ENCODE results near the gene NYNRIN. TPM values are rescaled to one million over a fixed set of nuclear protein-coding genes. Genes with fewer than 3 reads are reported as not detected.

NYNRIN gene
- 0.22 to 0.50 TPM (median 0.36 TPM) in 5 replicates for total RNA-seq (2022; extraction: Qiagen RNA extraction)

GRCh38 chr14:24398653-24399446, at the start of gene NYNRIN:
NYNRIN (plus strand) TSS chr14:24399003; CDS start chr14:24399247, 244 bp downstream.

GRCh38 chr14:24367514-24368211, 31.1 kb upstream of the NYNRIN start, which contains the start of gene NFATC4:
NFATC4 (plus strand) TSS chr14:24368184; CDS start chr14:24368341, 157 bp downstream.

DNA sequence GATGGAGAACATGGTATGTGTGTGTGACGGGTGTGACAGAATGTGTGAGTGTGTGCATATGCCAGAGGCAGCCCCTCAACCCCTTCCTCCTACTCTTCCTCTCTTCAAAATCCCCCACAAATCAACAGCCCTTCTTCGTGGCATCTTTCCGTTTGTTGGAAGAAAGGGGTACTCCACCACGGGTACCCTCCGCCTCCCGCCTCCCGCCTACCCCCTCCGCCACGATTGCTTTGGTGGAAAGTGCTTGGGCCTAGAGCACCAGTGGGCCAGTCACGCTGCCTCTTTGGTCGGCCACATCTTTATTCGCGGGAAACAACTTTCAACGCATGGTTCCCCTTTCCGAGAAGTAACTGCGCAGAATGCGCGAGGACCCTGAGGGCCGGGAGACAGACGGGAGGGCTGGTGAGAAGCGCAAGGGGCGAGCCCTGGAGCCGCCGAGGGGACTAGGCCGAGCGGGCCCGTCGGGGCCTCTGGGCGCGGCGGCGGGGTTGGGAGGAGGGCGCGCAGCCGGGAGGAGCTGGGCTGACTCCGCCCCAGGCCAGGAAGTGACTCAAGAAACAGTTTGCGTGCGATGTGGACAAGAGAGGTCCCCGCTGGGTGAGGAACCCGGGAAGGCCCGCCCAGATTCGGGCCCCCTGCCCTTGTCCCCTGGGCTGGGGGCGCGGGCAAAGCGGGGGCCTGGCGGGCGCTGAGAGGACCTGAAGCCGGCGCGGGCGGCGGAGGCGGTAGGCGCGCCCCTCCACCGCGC, 30.8 kb downstream of the NYNRIN start, which contains the start of the genes CBLN3 and KHNYN:
TSS of gene CBLN3 (minus strand) at position 274 of the 748 bp plus-strand sequence. CDS start 614 bp downstream, outside the sequence.
TSS of gene KHNYN (plus strand) at position 560 of the 748 bp plus-strand sequence. CDS start 777 bp downstream, outside the sequence.

DNA sequence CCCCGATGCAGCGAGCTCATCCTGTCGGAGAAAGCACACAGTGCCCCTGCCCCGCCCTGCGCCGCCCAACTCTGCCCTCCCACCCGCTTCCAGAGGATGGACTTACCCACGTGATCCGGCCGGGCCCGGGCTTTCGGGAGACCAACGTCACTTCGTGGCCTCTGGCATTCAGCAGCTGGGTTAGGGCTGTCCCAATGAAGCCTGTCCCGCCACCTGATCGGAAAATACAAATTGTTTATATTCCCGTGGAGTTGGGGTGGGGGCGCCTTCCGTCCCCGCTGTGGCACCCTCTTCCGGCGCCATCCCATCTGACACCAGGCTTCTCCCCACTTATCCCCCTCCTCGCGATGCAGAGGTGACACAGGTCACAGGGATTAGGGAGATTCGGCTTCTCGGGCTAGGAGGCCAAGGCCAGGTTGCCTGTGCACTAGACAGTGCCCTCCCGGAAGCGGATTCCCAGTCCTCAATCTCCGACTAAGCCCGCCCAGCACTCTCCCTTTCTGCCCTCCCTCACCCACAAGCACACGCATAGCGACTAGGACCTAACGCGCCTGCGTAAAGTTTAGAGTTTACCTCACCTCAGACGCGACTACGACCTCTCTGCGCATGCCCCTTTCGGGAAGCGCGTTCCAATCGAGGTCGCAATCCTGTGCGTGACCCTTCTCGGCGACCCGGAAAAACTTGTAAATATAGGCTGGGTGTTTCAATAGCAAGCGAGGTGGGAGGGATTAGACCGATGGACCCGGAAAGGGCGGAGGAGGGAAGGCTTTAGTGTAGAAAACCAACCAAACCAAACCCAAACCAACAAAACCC, 43.6 kb downstream of the NYNRIN start, which contains the start of gene SDR39U1:
TSS of gene SDR39U1 (minus strand) at position 537 of the 813 bp plus-strand sequence. CDS start at position 530, 7 bp downstream.

Other genes with a start within 250 kb of the NYNRIN start
- 15.5 to 20.2 TPM (median 17.9 TPM) in 5 replicates for gene IRF9, start 237.7 kb upstream of the NYNRIN start, total RNA-seq (2022; extraction: Qiagen RNA extraction)
- 2.6 to 5.9 TPM (median 4.3 TPM) in 5 replicates for gene REC8, start 226.9 kb upstream of the NYNRIN start, total RNA-seq (2022; extraction: Qiagen RNA extraction)
- gene IPO4, start 210.2 kb upstream of the NYNRIN start, total RNA-seq (2022; extraction: Qiagen RNA extraction): 74.1 to 86.9 TPM (median 75.7 TPM) in 5 replicates
- 61.4 to 81.2 TPM (median 65.5 TPM) in 5 replicates for gene TM9SF1, start 203.6 kb upstream of the NYNRIN start, total RNA-seq (2022; extraction: Qiagen RNA extraction)
- gene TSSK4, start 193.3 kb upstream of the NYNRIN start, total RNA-seq (2022; extraction: Qiagen RNA extraction): not detected in 5 replicates
- 77.5 to 105 TPM (median 83.7 TPM) in 5 replicates for gene CHMP4A, start 185.5 kb upstream of the NYNRIN start, total RNA-seq (2022; extraction: Qiagen RNA extraction)
- 28.0 to 33.9 TPM (median 32.1 TPM) in 5 replicates for gene MDP1, start 182.9 kb upstream of the NYNRIN start, total RNA-seq (2022; extraction: Qiagen RNA extraction)
- 411 to 486 TPM (median 455 TPM) in 5 replicates for gene NEDD8, start 166.6 kb upstream of the NYNRIN start, total RNA-seq (2022; extraction: Qiagen RNA extraction)
- gene GMPR2, start 166.1 kb upstream of the NYNRIN start, total RNA-seq (2022; extraction: Qiagen RNA extraction): 53.0 to 66.2 TPM (median 59.0 TPM) in 5 replicates
- 32.1 to 38.5 TPM (median 37.3 TPM) in 5 replicates for gene TINF2, start 156.4 kb upstream of the NYNRIN start, total RNA-seq (2022; extraction: Qiagen RNA extraction)
- gene TGM1, start 135.8 kb upstream of the NYNRIN start, total RNA-seq (2022; extraction: Qiagen RNA extraction): 0.99 to 1.6 TPM (median 1.5 TPM) in 5 replicates
- gene RABGGTA, start 127.4 kb upstream of the NYNRIN start, total RNA-seq (2022; extraction: Qiagen RNA extraction): 15.6 to 18.0 TPM (median 17.0 TPM) in 5 replicates
- gene DHRS1, start 99.2 kb upstream of the NYNRIN start, total RNA-seq (2022; extraction: Qiagen RNA extraction): 9.8 to 11.5 TPM (median 11.2 TPM) in 5 replicates
- 13.0 to 18.8 TPM (median 16.2 TPM) in 5 replicates for gene NOP9, start 99.2 kb upstream of the NYNRIN start, total RNA-seq (2022; extraction: Qiagen RNA extraction)
- gene CIDEB, start 91.0 kb upstream of the NYNRIN start, total RNA-seq (2022; extraction: Qiagen RNA extraction): 0.13 to 0.22 TPM (median 0.22 TPM) in 5 replicates
- 3.0 to 4.9 TPM (median 3.8 TPM) in 5 replicates for gene LTB4R2, start 88.9 kb upstream of the NYNRIN start, total RNA-seq (2022; extraction: Qiagen RNA extraction)
- gene LTB4R, start 87.5 kb upstream of the NYNRIN start, total RNA-seq (2022; extraction: Qiagen RNA extraction): 3.8 to 5.9 TPM (median 5.5 TPM) in 5 replicates
- gene ADCY4, start 63.9 kb upstream of the NYNRIN start, total RNA-seq (2022; extraction: Qiagen RNA extraction): not detected in 5 replicates
- gene RIPK3, start 59.0 kb upstream of the NYNRIN start, total RNA-seq (2022; extraction: Qiagen RNA extraction): not detected in 5 replicates
- gene NFATC4, start 30.8 kb upstream of the NYNRIN start, total RNA-seq (2022; extraction: Qiagen RNA extraction): 0.10 to 0.31 TPM (median 0.15 TPM) in 4 of 5 replicates, not detected in the other
- 0.97 to 1.3 TPM (median 1.2 TPM) in 5 replicates for gene CBLN3, start 30.7 kb downstream of the NYNRIN start, total RNA-seq (2022; extraction: Qiagen RNA extraction)
- 22.5 to 30.4 TPM (median 25.8 TPM) in 5 replicates for gene KHNYN, start 31.0 kb downstream of the NYNRIN start, total RNA-seq (2022; extraction: Qiagen RNA extraction)
- 40.1 to 54.9 TPM (median 49.1 TPM) in 5 replicates for gene SDR39U1, start 43.8 kb downstream of the NYNRIN start, total RNA-seq (2022; extraction: Qiagen RNA extraction)
- gene CMA1, start 109.3 kb downstream of the NYNRIN start, total RNA-seq (2022; extraction: Qiagen RNA extraction): not detected in 5 replicates
- gene CTSG, start 177.2 kb downstream of the NYNRIN start, total RNA-seq (2022; extraction: Qiagen RNA extraction): not detected in 5 replicates
- gene GZMH, start 210.7 kb downstream of the NYNRIN start, total RNA-seq (2022; extraction: Qiagen RNA extraction): not detected in 5 replicates
- gene GZMB, start 235.2 kb downstream of the NYNRIN start, total RNA-seq (2022; extraction: Qiagen RNA extraction): not detected in 5 replicates